GM12878 (cell line): ENCODE results near the gene KCNA1. TPM values are rescaled to one million over a fixed set of nuclear protein-coding genes. Genes with fewer than 3 reads are reported as not detected.

Experiments
- ATAC-seq: fragments of 200-7000 bp; cut with Tn5 transposase; 3 replicates; pipeline ENCODE4 v1.9.1; 2020; ENCODE audit warnings: mild to moderate bottlenecking, moderate library complexity
- BruUV-seq: library from RNA; stranded (reverse); fragments of 400-500 nt; replicated peaks from 2 replicates; lab custom pipeline; 2021; lab: Mats Ljungman, UMichigan
- CTCF ChIA-PET: fragments of 300-600 bp; sonication (Branson Sonifier 250); formaldehyde crosslinking; extraction: SDS; loops from one replicate; lab custom pipeline; 2021; ENCODE audit warnings: inconsistent platforms; lab: Yijun Ruan, JAX
- POLR2A ChIA-PET: fragments of 350-600 bp; formaldehyde crosslinking; extraction: SDS; loops from one replicate; lab custom pipeline; 2021; ENCODE audit warnings: inconsistent platforms; lab: Charles Lee
- RAD21 ChIA-PET: fragments of 300-600 bp; sonication (Branson Sonifier 250); formaldehyde crosslinking; loops from one replicate; lab custom pipeline; 2023; ENCODE audit warnings: antibody characterized with exemption; ENCODE audit not compliant: unreplicated experiment; lab: Charles Lee
- SMC1A ChIA-PET: fragments of 300-600 bp; sonication (Branson Sonifier 250); formaldehyde crosslinking; loops from one replicate; lab custom pipeline; 2023; ENCODE audit not compliant: unreplicated experiment, uncharacterized antibody; lab: Charles Lee
- DNase-seq: peaks from one replicate; pipeline ENCODE4 v3.0.0-alpha.2; 2011; ENCODE audit warnings: low read depth, low spot score
- FAIRE-seq: peaks from 3 replicates; lab custom pipeline; 2011; peaks lifted over from hg19 to GRCh38; lab: Jason Lieb, UNC
- H2AFZ ChIP-seq: 2 replicates; pipeline ENCODE4 v1.6.0; 2011; ENCODE audit warnings: low read depth, low read length, control low read depth; ENCODE audit not compliant: control insufficient read depth
- H3K27ac ChIP-seq: 2 replicates; pipeline ENCODE4 v1.5.1; 2011; ENCODE audit warnings: control low read depth; ENCODE audit not compliant: control insufficient read depth, insufficient read depth
- H3K27me3 ChIP-seq, 2 experiments: replicated peaks in 1 of 2; 2 replicates each; pipeline versions ENCODE4 v1.6.0 to v1.6.1; 2011; ENCODE audit warnings: low read length in 1 of 2; ENCODE audit not compliant: control insufficient read depth in 2 of 2, insufficient read depth in 2 of 2
- H3K36me3 ChIP-seq, 2 experiments: 2 replicates each; pipeline ENCODE4 v1.5.1; 2011; ENCODE audit warnings: low read length in 1 of 2; ENCODE audit not compliant: control insufficient read depth in 2 of 2, insufficient read depth in 2 of 2
- H3K4me1 ChIP-seq: 2 replicates; pipeline ENCODE4 v1.6.1; 2011; ENCODE audit warnings: mild to moderate bottlenecking, low read length, moderate library complexity, mixed read lengths; ENCODE audit not compliant: control insufficient read depth, insufficient read depth
- H3K4me2 ChIP-seq: 2 replicates; pipeline ENCODE4 v1.6.0; 2011; ENCODE audit warnings: control low read depth; ENCODE audit not compliant: control insufficient read depth, insufficient read depth
- H3K4me3 ChIP-seq: fragments of 200-600 bp; sonication (generic); 2 replicates; pipeline ENCODE4 v1.5.1; 2016
- H3K79me2 ChIP-seq: 2 replicates; pipeline ENCODE4 v1.6.0; 2011; ENCODE audit warnings: low read length; ENCODE audit not compliant: control insufficient read depth, insufficient read depth
- H3K9ac ChIP-seq: 2 replicates; pipeline ENCODE4 v1.8.0; 2011; ENCODE audit warnings: low read length, control low read depth, mixed read lengths; ENCODE audit not compliant: control insufficient read depth, insufficient read depth
- H3K9me3 ChIP-seq: replicated peaks from 3 replicates; pipeline ENCODE4 v1.5.1; 2011; ENCODE audit warnings: mild to moderate bottlenecking, low read length; ENCODE audit not compliant: control insufficient read depth, insufficient read depth
- H4K20me1 ChIP-seq: 2 replicates; pipeline ENCODE4 v1.6.0; 2011; ENCODE audit not compliant: control insufficient read depth, insufficient read depth
- IKZF1 ChIP-seq: fragments of 450-650 bp; conservative IDR thresholded peaks from 2 replicates; pipeline ENCODE4 v1.6.1; 2017; ENCODE audit warnings: antibody characterized with exemption, mild to moderate bottlenecking
- IKZF2 ChIP-seq, 2 experiments: fragments of 450-650 bp; IDR thresholded peaks; 2 replicates each; pipeline ENCODE4 v1.6.1; 2017; ENCODE audit warnings: mild to moderate bottlenecking in 2 of 2, moderate library complexity in 2 of 2
- MEF2A ChIP-seq: IDR thresholded peaks from 2 replicates; pipeline ENCODE4 v1.6.1; 2011; ENCODE audit warnings: low read depth, mild to moderate bottlenecking, low read length, moderate library complexity; ENCODE audit not compliant: insufficient read depth
- NBN ChIP-seq: fragments of 450-650 bp; IDR thresholded peaks from 2 replicates; pipeline ENCODE4 v1.6.1; 2016
- NR2C2 ChIP-seq: IDR thresholded peaks from 2 replicates; pipeline ENCODE4 v1.6.1; 2011; ENCODE audit warnings: borderline replicate concordance, low read depth; ENCODE audit not compliant: control insufficient read depth, insufficient read length
- POLR2AphosphoS5 ChIP-seq: IDR thresholded peaks from 2 replicates; pipeline ENCODE4 v1.6.1; 2011; ENCODE audit warnings: mild to moderate bottlenecking, low read length, inconsistent platforms
- TCF7 ChIP-seq: IDR thresholded peaks from 2 replicates; pipeline ENCODE4 v1.6.1; 2014; ENCODE audit warnings: antibody characterized with exemption, borderline replicate concordance
- ZNF24 ChIP-seq: fragments of 450-650 bp; IDR thresholded peaks from 2 replicates; pipeline ENCODE4 v1.6.1; 2017; ENCODE audit warnings: antibody characterized with exemption, mild to moderate bottlenecking
- WGBS: methylation state at CpG from one replicate; pipeline ENCODE4 v1.1.6; 2016; ENCODE audit warnings: low lambda C conversion rate; ENCODE audit not compliant: insufficient replicate concordance, insufficient coverage; ENCODE audit errors: missing lambda C conversion rate; 5-methylcytosine and 5-hydroxymethylcytosine counted together
- in situ Hi-C: fragments of 300-500 bp; cut with MboI; formaldehyde crosslinking; loops from 9 replicates; pipeline ENCODE4 v1.14.3; 2018; ENCODE audit warnings: mixed read lengths
- intact Hi-C: fragments of 100-400 bp; cut with micrococcal nuclease; formaldehyde crosslinking; loops from one replicate; pipeline ENCODE4 v1.14.2; 2022; ENCODE audit not compliant: unreplicated experiment
- polyA plus RNA-seq, 11 experiments: library from polyadenylated mRNA; depleted of rRNA in 4 of 11; unstranded in 6 of 11; stranded (reverse) in 5 of 11; fragments of >200 nt; fragmentation: Nextera tagmentation in 4 of 11; fragmentation: Illumina TruSeq in 1 of 11; extraction: Ambion mirVana in 4 of 11; extraction: Trizol in 1 of 11; gene quantifications; 1 replicate in 1 of 11; 2 replicates in 10 of 11; pipeline versions ENCODE4 v1.2.1 to v1.2.3, GENCODE V29; 2011 to 2016; ENCODE audit warnings: inconsistent platforms in 2 of 11, missing spikeins in 2 of 11, low read depth in 1 of 11
- total RNA-seq, 4 experiments: library from RNA; depleted of rRNA in 3 of 4; stranded (reverse); fragments of >200 nt in 3 of 4; fragmentation: Illumina TruSeq in 1 of 4; extraction: Trizol in 1 of 4; gene quantifications; 2 replicates each; pipeline versions ENCODE4 v1.2.1 to v1.2.3, GENCODE V29; 2013 to 2021

The KCNA1 gene
- total and polyA plus RNA-seq, 10 of the 15 experiments (the other 5 are each of a cell fraction or from before 2014, with no cell fraction given): 0.05 to 0.77 (median 0.33) TPM

DNA sequence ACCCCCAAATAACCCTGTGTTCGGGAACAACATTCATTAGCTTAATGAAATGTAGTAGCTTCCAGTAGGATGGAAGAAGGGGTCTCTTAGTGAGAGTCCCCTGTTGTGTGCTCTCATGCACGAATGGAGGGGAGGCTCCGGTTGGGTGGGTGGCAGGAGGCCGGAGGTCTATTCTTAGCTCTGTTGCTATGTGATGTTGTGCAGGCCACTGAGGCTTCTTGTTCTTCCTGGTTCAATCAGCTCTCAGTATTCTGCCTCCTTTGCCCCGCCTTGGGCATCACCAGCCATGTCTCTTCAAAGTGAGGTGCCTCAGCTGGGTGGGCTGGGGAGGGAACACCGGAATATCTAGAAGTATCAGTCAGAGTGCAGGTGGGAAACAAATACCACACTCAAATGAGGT lies 50.8 kb downstream of the KCNA1 start:
- Histone ChIP-seq H3K27me3 (0 out of 4 replicates have a peak, but pooled peaks cover 0 to 2% of the 10 kb centered on the region in 2 experiments), H3K79me2 (no peaks in the 10 kb centered on the region), H3K36me3 (no peaks in the 10 kb centered on the region), H3K4me1 (peaks cover 3% of the 10 kb centered on the region), H3K9ac (no peak overlapping the region), H2AFZ (no peak overlapping the region), H3K9me3 (no peaks in the 10 kb centered on the region), H4K20me1 (no peaks in the 10 kb centered on the region), H3K4me3 (no peak overlapping the region), H3K27ac (no peak overlapping the region), H3K4me2 (no peak overlapping the region)
- no TSS peak for BruUV-seq
- in situ Hi-C loops: no loop called here
- WGBS: 21% methylated on average over 6 of the region's 6 CpGs
- ChIA-PET RAD21 (interaction anchor here (0.6 kb wide), 1 partner anchor 105 kb away, joined by 3 read pairs; no protein-coding TSS in a partner anchor), CTCF (interaction anchor here (1.4 to 4.2 kb wide), 2 partner anchors 12 to 104 kb away, joined by 3 to 17 read pairs; no protein-coding TSS in a partner anchor), SMC1A (interaction anchor here (0.7 to 1.5 kb wide), 2 partner anchors 15 to 22 kb away, joined by 3 to 4 read pairs; no protein-coding TSS in a partner anchor), POLR2A (no interaction called here)
- no peak for FAIRE-seq
- no peak for DNase-seq
- 0 out of 2 replicates have a peak, but pooled peaks have one; percentile 33 for TF ChIP-seq MEF2A
- no peak for TF ChIP-seq IKZF1
- intact Hi-C loops: no loop called here
- no peak for ATAC-seq

DNA sequence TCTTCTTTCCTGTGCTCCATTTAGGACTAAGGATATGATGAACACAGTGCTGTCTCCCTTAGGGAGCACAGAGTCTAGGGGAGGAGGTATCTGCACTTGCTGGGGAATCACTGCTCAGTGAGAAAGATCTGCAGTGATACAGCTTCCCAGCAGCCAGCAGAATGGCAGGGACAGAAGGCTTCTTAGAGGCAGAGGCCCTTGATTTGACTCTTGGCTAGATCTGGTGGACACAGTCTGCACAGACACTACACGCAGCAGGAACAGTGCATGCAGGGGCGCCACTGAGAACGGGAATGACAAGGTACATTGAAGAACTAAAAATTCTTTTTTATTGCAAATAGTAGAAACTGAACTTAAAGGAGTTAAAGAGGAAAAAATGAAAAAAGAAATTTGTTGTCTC lies 51.6 kb downstream of the KCNA1 start:
- no peak for FAIRE-seq
- CTCF ChIA-PET: interaction anchor here (1.4 to 4.2 kb wide), 2 partner anchors 12 to 104 kb away, joined by 3 to 17 read pairs; no protein-coding TSS in a partner anchor

More for the DNA sequence above, 51.6 kb downstream of the KCNA1 start:
- no peaks in the 10 kb centered on the region for H3K79me2 ChIP-seq
- in situ Hi-C loops (no loop called here), intact Hi-C loops (no loop called here)
- H3K4me1 ChIP-seq: peaks cover 3% of the 10 kb centered on the region
- H3K4me2 ChIP-seq: no peak overlapping the region
- SMC1A ChIA-PET: interaction anchor here (1.5 kb wide), 1 partner anchor 22 kb away, joined by 4 read pairs; no protein-coding TSS in a partner anchor
- DNase-seq (no peak), ATAC-seq (no peak)
- no peaks in the 10 kb centered on the region for H3K9me3 ChIP-seq
- no peak for TF ChIP-seq IKZF2 (IDR thresholded peaks at IDR 0.05)
- no peak for TF ChIP-seq NBN
- no peak for TF ChIP-seq TCF7
- TF ChIP-seq POLR2AphosphoS5: no peak
- no peak for TF ChIP-seq NR2C2
- TF ChIP-seq ZNF24: no peak
- H3K27ac ChIP-seq: no peak overlapping the region
- RAD21 ChIA-PET: no interaction called here
- no TSS peak for BruUV-seq
- H3K27me3 ChIP-seq: 0 out of 4 replicates have a peak, but pooled peaks cover 0 to 2% of the 10 kb centered on the region in 2 experiments
- H2AFZ ChIP-seq: no peak overlapping the region; the same call in 1 of the 2 replicates
- WGBS: 31% methylated on average over 3 of the region's 3 CpGs
- no peaks in the 10 kb centered on the region for H3K36me3 ChIP-seq
- POLR2A ChIA-PET: no interaction called here
- H4K20me1 ChIP-seq: no peaks in the 10 kb centered on the region
- no peak overlapping the region for H3K9ac ChIP-seq
- H3K4me3 ChIP-seq: no peak overlapping the region
